Prostate gland (tissue), 2 donors: ENCODE data around the gene EPGN. TPM values are rescaled to one million over a fixed set of nuclear protein-coding genes. Genes with fewer than 3 reads are reported as not detected.

Experiments used
- DNase-seq: peaks from one replicate; pipeline ENCODE4 v3.0.0-alpha.2; 2019; ENCODE audit warnings: low spot score
- H3K27ac ChIP-seq, 2 donors: fragments of 200-600 bp; sonication (generic); 2 replicates each; pipeline ENCODE4 v1.5.1; 2017 to 2019
- H3K27me3 ChIP-seq: fragments of 200-600 bp; sonication (generic); replicated peaks from 2 replicates; pipeline ENCODE4 v1.5.1; 2019; ENCODE audit not compliant: insufficient read depth
- H3K36me3 ChIP-seq, 2 donors: fragments of 200-600 bp; sonication (generic); 1 replicate in 1 of 2; 2 replicates in 1 of 2; pipeline versions ENCODE4 v1.5.1 to v1.8.1; 2017 to 2019
- H3K4me1 ChIP-seq: fragments of 200-600 bp; sonication (generic); replicated peaks from 2 replicates; pipeline ENCODE4 v1.5.1; 2019
- H3K4me3 ChIP-seq, 2 donors: fragments of 200-600 bp; sonication (generic); 2 replicates each; pipeline ENCODE4 v1.5.1; 2017 to 2019
- H3K9me3 ChIP-seq: fragments of 200-600 bp; sonication (generic); 2 replicates; pipeline ENCODE4 v1.5.1; 2017
- POLR2A ChIP-seq: fragments of 450-650 bp; IDR thresholded peaks from one replicate; pipeline ENCODE4 v1.6.1; 2016; ENCODE audit warnings: antibody characterized with exemption, mild to moderate bottlenecking
- POLR2AphosphoS5 ChIP-seq: sonication (generic); formaldehyde crosslinking; IDR thresholded peaks from one replicate; pipeline ENCODE4 v1.6.1; 2017; ENCODE audit warnings: antibody characterized with exemption
- WGBS: methylation state at CpG from one replicate; pipeline ENCODE4 v1.1.5; 2018; 5-methylcytosine and 5-hydroxymethylcytosine counted together
- intact Hi-C: fragments of 100-400 bp; cut with DNase I; formaldehyde crosslinking; loops from one replicate; pipeline ENCODE4 v1.14.2; 2022
- total RNA-seq, 2 donors: library from RNA; depleted of rRNA; stranded (reverse); fragments of >200 nt; gene quantifications; one replicate each; pipeline ENCODE4 v1.1.0, GENCODE V29; 2016
- TF ChIP-seq, protein P1 (sequence below), 4 experiments: fragments of 200-600 bp in 2 of 4; fragments of 450-650 bp in 2 of 4; sonication (generic) in 2 of 4; IDR thresholded peaks; 1 replicate in 3 of 4; 2 replicates in 1 of 4; pipeline ENCODE4 v1.5.1; 2016 to 2019; ENCODE audit warnings: antibody characterized with exemption in 4 of 4, mild to moderate bottlenecking in 2 of 4, moderate library complexity in 2 of 4

The EPGN gene
- total RNA-seq, 2 donors from 2014 or later = not detected

DNA sequence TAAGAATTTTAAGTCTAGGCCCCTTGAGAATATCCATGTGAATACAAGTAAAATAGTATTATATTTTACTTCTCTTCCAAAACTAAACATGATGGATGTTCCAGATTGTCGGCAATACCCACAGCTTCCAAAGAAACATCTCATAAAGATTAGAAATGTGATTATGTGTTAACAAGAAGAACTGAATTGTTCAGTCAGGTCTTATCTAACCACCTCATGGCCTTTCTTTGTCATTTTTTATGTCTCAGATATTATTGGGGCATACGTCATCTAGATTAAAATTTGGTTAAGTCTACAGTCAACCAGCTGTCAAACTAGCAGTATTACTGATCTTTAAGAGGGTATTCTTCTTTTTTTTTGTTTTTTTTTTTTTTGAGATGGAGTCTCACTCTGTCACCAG lies 10.0 kb downstream of the EPGN start:
- H3K9me3 ChIP-seq = no peaks in the 10 kb centered on the region
- no peak overlapping the region for H3K4me3 ChIP-seq
- H3K27me3 ChIP-seq = no peaks in the 10 kb centered on the region
- DNase-seq = no peak
- WGBS = 26% methylated on average over 2 of the region's 2 CpGs
- H3K4me1 ChIP-seq = no peaks in the 10 kb centered on the region
- no peak for TF ChIP-seq POLR2A
- TF ChIP-seq, protein P1, sequence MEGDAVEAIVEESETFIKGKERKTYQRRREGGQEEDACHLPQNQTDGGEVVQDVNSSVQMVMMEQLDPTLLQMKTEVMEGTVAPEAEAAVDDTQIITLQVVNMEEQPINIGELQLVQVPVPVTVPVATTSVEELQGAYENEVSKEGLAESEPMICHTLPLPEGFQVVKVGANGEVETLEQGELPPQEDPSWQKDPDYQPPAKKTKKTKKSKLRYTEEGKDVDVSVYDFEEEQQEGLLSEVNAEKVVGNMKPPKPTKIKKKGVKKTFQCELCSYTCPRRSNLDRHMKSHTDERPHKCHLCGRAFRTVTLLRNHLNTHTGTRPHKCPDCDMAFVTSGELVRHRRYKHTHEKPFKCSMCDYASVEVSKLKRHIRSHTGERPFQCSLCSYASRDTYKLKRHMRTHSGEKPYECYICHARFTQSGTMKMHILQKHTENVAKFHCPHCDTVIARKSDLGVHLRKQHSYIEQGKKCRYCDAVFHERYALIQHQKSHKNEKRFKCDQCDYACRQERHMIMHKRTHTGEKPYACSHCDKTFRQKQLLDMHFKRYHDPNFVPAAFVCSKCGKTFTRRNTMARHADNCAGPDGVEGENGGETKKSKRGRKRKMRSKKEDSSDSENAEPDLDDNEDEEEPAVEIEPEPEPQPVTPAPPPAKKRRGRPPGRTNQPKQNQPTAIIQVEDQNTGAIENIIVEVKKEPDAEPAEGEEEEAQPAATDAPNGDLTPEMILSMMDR (IDR thresholded peaks at IDR 0.05) = no peak
- H3K27ac ChIP-seq = no peak overlapping the region
- intact Hi-C loops = loop anchor here (10.0 kb wide), 1 partner anchor 93 kb away; no protein-coding TSS in a partner anchor
- H3K36me3 ChIP-seq = no peaks in the 10 kb centered on the region

DNA sequence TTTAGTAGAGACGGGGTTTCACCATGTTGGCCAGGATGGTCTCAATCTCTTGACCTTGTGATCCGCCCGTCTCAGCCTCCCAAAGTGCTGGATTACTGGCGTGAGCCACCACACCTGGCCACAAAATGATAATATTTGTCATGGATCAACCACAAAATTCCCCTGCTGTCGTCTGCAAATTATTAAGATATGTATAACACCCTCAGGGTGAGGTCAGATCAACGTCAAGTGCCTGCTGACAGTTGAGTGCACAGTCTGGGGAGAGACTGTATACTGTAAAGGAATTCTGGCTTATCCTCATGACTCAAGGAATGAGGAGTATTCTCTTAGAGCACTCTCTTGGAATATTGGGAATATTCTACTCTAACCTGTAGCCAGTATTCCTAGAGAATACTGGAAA lies 11.2 kb downstream of the EPGN start:
- no peak for TF ChIP-seq POLR2AphosphoS5
- no peak for TF ChIP-seq POLR2A
- TF ChIP-seq, protein P1 (IDR thresholded peaks at IDR 0.05) = no peak
- no peaks in the 10 kb centered on the region for H3K36me3 ChIP-seq
- no peaks in the 10 kb centered on the region for H3K9me3 ChIP-seq
- intact Hi-C loops = loop anchor here (10.0 kb wide), 1 partner anchor 95 kb away; no protein-coding TSS in a partner anchor
- 82% methylated on average over 6 of the region's 6 CpGs for WGBS
- no peaks in the 10 kb centered on the region for H3K4me1 ChIP-seq
- DNase-seq = no peak
- H3K27me3 ChIP-seq = no peaks in the 10 kb centered on the region
- H3K27ac ChIP-seq = no peak overlapping the region
- no peak overlapping the region for H3K4me3 ChIP-seq

DNA sequence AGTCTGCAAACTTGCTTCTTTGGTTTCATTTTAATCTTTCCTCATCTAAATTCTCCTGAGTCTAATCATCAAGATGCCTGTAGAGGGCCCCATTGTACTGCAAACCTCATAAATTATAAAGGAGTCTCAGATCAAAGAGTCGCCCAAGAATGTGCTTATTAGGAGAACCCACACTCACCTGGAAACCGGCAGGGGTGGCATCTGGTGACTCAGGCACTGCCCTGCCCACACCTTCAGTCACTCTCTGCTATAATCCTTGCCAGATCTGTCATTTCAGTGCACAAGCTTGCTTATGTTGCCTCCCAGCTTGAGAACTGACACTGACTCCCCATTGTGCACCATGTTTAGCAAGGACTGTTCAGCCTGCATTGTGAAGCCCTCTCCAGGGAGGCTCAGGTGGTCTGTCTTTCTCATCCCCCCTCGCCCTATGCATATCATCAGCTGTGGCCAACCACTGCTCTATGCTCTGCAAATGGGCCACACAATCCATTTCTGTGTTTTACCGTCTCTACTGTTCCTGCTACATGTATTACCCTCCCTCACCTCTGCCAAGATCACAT lies 12.4 kb downstream of the EPGN start:
- Histone ChIP-seq H3K9me3 (no peaks in the 10 kb centered on the region), H3K27ac (no peak overlapping the region), H3K4me3 (no peak overlapping the region), H3K36me3 (no peaks in the 10 kb centered on the region), H3K4me1 (no peaks in the 10 kb centered on the region), H3K27me3 (no peaks in the 10 kb centered on the region)
- intact Hi-C loops = no loop called here
- TF ChIP-seq, protein P1 (IDR thresholded peaks at IDR 0.05) = peak in 2 of 4 experiments; percentile 45 to 63
- TF ChIP-seq POLR2A = no peak
- no peak for TF ChIP-seq POLR2AphosphoS5
- WGBS = 39% methylated on average over 4 of the region's 4 CpGs
- DNase-seq = peak; percentile 54

DNA sequence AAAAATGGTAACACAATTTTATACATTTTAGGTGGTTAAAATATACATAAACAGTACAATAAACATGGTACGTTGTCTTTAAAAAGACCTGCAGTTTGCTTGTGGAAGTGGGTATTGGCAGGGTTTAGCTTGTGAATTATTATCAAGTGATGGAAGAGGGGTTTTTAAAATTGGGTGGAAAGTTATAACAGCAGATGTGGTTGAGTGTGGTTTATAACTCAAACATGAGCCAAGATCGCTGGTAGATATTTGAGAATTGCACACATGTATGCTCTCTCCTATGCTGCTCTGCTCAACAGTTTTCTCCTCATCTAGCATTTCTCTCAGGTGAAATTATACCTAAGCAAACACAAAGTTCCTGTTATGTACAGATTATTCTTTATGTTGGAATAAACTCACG lies 14.0 kb downstream of the EPGN start:
- H3K4me1 ChIP-seq = no peaks in the 10 kb centered on the region
- H3K27ac ChIP-seq = no peak overlapping the region
- H3K9me3 ChIP-seq = no peaks in the 10 kb centered on the region
- TF ChIP-seq POLR2A (no peak), POLR2AphosphoS5 (no peak)
- TF ChIP-seq, protein P1 (IDR thresholded peaks at IDR 0.05) = no peak
- H3K4me3 ChIP-seq = no peak overlapping the region
- no peak for DNase-seq
- no peaks in the 10 kb centered on the region for H3K36me3 ChIP-seq
- H3K27me3 ChIP-seq = no peaks in the 10 kb centered on the region
- WGBS = 73% methylated on average over 3 of the region's 3 CpGs
- intact Hi-C loops = no loop called here

DNA sequence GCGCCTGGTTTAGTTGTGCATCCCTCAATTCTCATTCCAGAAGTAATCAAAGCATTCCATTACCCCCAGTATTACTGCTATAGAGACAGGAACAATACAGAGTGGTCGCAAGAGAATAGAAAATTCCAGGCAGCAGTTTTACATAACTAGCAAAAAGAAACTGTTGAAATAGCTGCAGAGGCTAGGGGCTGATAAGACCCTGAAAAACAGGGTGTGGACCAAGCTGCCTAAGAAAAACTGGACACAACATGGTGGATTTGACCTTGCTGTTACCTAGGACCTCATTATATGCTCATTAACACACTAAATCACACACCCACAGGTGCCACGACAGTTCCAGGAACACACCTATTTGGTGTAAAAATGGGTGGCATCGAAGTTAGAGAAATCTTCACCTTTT lies 15.4 kb downstream of the EPGN start:
- Histone ChIP-seq H3K36me3 (no peaks in the 10 kb centered on the region), H3K4me3 (no peak overlapping the region), H3K4me1 (no peaks in the 10 kb centered on the region), H3K9me3 (no peaks in the 10 kb centered on the region), H3K27me3 (no peaks in the 10 kb centered on the region), H3K27ac (no peak overlapping the region)
- 87% methylated on average over 4 of the region's 4 CpGs for WGBS
- no peak for DNase-seq
- intact Hi-C loops = no loop called here
- TF ChIP-seq, protein P1 (IDR thresholded peaks at IDR 0.05) = no peak
- no peak for TF ChIP-seq POLR2AphosphoS5
- TF ChIP-seq POLR2A = no peak
